ENCODE data around the gene TTLL5.
A peak's percentile ranks its signal among the peaks of the same experiment; 100 is the strongest.

TTLL5 gene

GRCh38 chr14:75976826-75977581 is 316.0 kb downstream of the TTLL5 start:
- DNase-seq = no peak

- no peak for DNase-seq
Observed at GRCh38 chr14:75977582-75977943, 316.5 kb downstream of the TTLL5 start.

- no peak for DNase-seq
Observed at GRCh38 chr14:75978249-75978731, 317.2 kb downstream of the TTLL5 start.

GRCh38 chr14:75979071-75979571 is 318.1 kb downstream of the TTLL5 start:
- DNase-seq = peak; percentile 67

- DNase-seq = no peak
Observed at GRCh38 chr14:75979648-75980565, 318.9 kb downstream of the TTLL5 start.

GRCh38 chr14:75980856-75981255 is 319.8 kb downstream of the TTLL5 start:
- DNase-seq = no peak

- peak; percentile 45 for DNase-seq
Observed at GRCh38 chr14:75981426-75982265, 320.6 kb downstream of the TTLL5 start, which contains the start of gene TGFB3. TSS of gene TGFB3 (minus strand) at chr14:75981995. CDS start at chr14:75980893, 1,102 bp downstream.

- peak; percentile 68 for DNase-seq
Observed at GRCh38 chr14:75982266-75983018, 321.4 kb downstream of the TTLL5 start.

- DNase-seq = no peak
Observed at GRCh38 chr14:75983019-75983358, 321.9 kb downstream of the TTLL5 start.

- no peak for DNase-seq
Observed at GRCh38 chr14:75984674-75985073, 323.6 kb downstream of the TTLL5 start.

GRCh38 chr14:75985618-75986438 is 324.8 kb downstream of the TTLL5 start, which contains the start of gene IFT43:
TSS of gene IFT43 (plus strand) at chr14:75985763. CDS start at chr14:75985787, 24 bp downstream.
- peak; percentile 57 for DNase-seq

- DNase-seq = no peak
Observed at GRCh38 chr14:75986439-75986765, 325.4 kb downstream of the TTLL5 start.

GRCh38 chr14:75987201-75987970 is 326.3 kb downstream of the TTLL5 start:
- no peak for DNase-seq

GRCh38 chr14:75989134-75989533 is 328.1 kb downstream of the TTLL5 start:
- DNase-seq = no peak

- no peak for DNase-seq
Observed at GRCh38 chr14:75990297-75990696, 329.3 kb downstream of the TTLL5 start.

GRCh38 chr14:75991753-75992152 is 330.7 kb downstream of the TTLL5 start:
- no peak for DNase-seq

GRCh38 chr14:75993567-75994041 is 332.6 kb downstream of the TTLL5 start:
- no peak for DNase-seq

GRCh38 chr14:75995372-75996041 is 334.5 kb downstream of the TTLL5 start:
- no peak for DNase-seq

- no peak for DNase-seq
Observed at GRCh38 chr14:75996488-75996887, 335.4 kb downstream of the TTLL5 start.
